HG02588 (cell line): ENCODE measurements around the gene FGFR3.
A peak's percentile ranks its signal among the peaks of the same experiment; 100 is the strongest.
"Not testable (repeated sequence)": the region's sequence is repeated elsewhere in the genome, so short reads cannot be mapped to it uniquely, and the experiment has no call there.

Experiments used
- ATAC-seq: cut with Tn5 transposase; IDR thresholded peaks from one replicate; pipeline ENCODE4 v1.9.1; 2021; ENCODE audit warnings: mild to moderate bottlenecking, moderate library complexity; ENCODE audit not compliant: unreplicated experiment

FGFR3 gene

DNA sequence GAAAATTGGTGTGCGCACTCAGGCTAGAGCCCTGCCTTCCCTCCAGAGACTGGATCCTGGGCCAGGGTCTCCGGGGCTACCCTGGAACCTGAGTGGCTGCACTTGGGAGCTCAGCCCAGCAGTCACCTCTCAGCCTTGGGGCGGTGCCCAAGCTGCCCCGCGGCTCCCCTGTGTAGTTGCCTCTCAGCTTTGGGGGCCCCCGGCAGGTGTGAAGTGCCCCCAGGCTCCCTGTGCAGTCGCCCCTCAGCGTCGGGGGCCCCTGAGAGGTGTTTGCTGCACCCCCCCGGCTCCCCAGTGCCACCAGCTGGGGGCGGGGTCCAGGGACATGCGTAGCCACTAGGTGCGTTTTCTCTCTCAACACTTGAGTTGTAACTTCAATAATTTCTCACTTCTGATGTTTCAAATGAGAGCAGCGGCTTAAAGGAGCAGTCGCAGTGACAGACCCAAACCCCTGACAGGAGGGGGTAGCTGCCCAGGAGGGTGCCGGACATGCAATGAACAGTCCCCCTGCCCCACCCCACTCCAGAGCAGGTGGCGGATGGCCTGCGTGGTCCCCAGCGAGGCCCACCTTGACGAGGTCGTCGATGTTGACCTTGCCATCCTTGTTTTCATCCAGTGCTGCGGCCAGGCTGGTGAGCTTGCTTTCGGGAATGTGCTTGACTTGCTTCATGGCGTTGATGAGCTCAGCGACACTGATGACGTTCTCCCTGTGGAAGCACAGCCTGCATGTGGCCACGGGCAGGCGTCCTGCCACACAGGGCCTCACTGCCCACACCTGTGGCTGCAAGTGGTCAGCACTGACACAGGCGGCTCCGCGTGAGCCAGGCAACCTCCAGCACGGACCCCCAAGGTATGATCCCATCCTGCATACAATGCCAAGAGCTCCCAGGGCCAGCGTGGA lies 22.3 kb downstream of the FGFR3 start:
- ATAC-seq, result no peak

GRCh38 chr4:1815997-1816860 lies 23.1 kb downstream of the FGFR3 start:
- no peak for ATAC-seq

GRCh38 chr4:1819284-1819683 lies 26.2 kb downstream of the FGFR3 start:
- no peak for ATAC-seq

DNA sequence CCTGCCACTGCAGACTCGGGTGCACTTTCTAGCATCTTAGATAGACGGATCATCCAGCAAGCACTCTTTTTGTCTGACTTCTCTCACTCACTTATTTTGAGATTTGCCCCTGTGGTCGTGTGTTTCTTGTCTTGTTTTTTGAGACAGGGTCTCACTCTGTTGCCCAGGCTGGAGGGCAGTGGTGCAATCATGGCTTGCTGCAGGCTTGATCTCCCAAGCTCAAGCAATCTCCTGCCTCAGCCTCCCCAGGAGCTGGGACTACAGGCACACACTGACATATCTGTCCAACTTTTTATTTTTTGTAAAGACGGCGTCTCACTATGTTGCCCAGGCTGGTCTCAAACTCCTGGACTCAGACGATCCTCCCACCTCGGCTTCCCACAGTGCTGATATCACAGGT lies 26.7 kb downstream of the FGFR3 start:
- ATAC-seq, result no peak

GRCh38 chr4:1821679-1822567 lies 28.8 kb downstream of the FGFR3 start:
- ATAC-seq, result no peak

DNA sequence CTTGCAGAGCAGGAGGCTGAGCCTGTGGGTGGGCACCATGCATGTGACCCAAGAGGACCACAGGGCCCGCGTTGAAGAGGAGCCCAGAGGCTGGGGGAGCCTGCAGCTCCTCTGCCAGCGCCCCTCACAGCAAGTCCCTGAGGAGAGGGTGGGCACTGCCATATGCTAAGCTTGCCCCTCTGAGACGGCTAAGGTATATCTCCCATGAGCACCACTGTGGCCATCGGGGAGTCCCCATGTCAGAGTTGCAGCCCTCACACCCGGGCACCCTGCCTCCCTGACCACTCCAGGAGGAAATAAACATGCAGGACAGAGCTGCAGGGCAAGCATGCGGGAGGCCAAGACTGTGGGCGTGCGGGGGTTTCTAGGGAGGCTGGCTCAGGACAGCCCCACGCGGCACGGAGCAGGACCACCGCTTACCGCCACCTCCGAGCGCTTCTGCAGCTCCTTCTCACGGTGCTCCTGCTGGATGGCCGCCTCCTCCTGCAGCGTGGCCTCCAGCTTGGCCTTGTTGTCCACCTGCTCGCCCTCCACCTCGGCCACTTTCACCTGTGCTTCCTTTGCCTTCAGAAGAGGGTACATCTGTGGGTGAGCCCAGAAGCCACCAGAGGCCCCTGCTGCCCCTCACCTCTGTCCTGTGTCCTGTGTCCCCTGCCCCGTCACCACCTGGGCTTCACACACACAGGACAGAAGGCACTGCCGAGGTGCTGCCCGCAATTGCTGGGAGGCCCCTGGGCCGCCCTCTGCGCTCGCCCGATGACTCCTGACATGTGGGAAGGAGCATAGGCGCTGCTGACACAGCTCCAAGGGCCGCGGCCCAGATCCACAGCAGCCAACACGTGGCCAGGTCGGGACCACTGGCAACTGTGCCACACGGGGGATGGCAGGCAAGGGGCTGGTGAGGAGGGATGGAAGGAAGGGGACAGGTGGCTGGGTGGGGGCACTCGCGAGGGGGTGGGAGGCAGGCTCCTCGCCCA lies 29.8 kb downstream of the FGFR3 start:
- ATAC-seq, result no peak

GRCh38 chr4:1823545-1823932 lies 30.4 kb downstream of the FGFR3 start:
- ATAC-seq, result no peak

GRCh38 chr4:1824746-1825145 lies 31.7 kb downstream of the FGFR3 start:
- no peak for ATAC-seq

DNA sequence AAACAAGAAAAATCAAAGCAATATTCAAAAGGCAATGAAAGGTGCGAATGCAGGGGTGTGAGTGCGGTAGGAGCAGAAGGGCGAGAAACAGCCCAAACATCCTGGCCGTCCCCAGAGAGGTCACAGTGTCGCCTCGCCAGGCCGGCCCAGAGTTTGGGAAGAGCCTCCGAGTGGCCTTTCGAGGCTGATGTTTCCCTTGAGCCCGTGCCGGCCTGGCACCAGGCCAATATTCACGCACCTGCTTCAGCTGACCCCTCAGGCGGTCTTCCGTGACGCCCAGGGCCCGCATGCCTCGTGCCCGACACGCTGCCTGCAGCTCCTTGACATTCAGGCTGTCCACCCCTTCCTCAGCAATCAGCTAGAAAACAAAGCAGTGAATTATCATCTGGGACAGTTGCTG lies 32.2 kb downstream of the FGFR3 start:
- no peak for ATAC-seq

GRCh38 chr4:1826531-1827350 lies 33.6 kb downstream of the FGFR3 start:
- ATAC-seq, result no peak

DNA sequence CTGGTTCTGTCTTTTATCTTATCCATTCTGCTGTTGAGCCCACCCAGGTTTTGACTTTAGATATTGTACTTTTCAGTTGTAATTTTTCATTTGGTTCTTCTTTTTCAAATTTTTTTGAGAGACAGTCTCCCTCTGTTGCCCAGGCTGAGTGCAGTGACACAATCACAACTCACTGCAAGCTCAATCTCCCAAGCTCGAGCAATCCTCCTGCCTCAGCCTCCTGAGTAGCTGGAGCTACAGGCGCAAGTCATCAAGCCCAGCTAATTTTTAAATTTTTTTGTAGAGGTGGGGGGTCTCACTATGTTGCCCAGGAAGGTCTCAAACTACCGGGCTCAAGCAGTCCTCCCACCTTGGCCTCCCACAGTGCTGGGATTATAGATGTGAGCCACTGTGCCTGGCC lies 37.1 kb downstream of the FGFR3 start:
- ATAC-seq, result no peak

GRCh38 chr4:1830642-1831228 lies 37.6 kb downstream of the FGFR3 start:
- no peak for ATAC-seq

DNA sequence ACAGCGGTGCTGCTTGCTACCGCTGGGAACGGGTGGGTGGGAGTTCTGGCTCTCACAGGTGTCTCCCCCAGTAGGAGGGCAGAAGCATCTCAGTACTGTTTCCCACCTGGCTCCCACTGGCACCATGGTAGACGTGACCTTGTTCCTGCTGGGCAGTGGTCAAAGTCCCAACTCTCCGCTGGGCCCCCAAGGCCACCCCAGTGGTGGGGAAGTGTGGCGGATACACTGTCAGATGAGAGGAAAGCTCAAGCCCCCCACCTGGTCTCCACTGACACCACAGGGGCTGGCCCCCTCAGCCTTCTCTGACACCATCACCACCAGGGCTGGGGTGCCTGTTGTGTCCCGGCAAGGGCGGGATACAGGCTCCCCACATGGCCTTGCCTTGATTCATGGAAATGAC lies 38.2 kb downstream of the FGFR3 start:
- no peak for ATAC-seq

DNA sequence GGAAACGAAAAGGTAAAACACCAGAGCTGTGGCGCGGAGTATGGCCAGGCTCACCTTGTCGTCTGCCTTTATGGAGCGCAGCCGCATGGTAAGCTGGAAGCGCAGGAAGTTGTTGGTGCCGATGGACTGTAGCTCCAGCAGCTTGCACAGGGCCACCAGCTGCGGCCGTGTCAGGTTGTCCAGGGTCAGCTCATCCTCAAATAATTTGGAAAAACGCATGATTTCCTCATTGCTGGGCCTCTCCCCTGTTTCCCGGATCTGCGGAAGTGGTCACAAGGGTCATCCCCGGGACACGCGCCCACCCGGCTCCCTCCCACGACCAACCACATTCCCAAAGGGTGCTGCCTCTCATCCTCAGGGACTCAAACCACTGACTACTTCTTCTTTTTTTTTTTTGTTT lies 39.6 kb downstream of the FGFR3 start:
- ATAC-seq, result no peak

- no peak for ATAC-seq
Observed at GRCh38 chr4:1833307-1834046, 40.4 kb downstream of the FGFR3 start.

DNA sequence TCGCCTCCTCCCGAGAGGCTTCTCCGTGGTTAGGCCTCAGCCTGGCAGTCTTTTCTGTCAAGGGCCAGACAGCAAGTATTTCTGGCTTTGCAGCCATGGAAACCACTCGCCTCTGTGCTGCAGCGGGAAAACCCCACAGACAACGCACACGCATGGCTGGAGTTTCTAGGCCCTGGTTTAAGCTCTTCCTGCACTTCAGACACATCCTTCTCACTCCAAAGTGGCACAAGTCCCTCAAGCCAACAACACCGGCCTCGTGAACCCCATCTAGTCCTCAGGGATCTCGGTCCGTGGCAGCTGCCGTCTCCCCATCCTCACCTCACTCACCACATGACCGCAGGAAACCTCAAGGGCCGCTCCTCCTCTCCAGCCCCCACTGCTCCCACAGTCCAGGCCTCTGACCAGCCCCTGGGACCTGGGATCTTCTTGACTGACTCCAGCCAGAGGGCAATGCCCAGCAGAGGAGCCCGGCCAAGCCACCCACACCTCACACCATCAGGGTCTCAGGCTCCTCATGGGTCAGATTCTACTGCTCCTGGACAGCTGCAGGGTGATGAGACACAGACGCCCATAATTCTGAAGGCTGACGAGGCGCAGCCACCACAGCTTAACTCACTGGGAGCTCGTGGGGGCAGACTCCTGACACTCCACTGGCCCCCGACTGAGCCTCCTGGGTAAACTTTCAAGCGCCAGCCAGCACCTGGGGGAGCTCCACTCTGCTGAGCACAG lies 41.1 kb downstream of the FGFR3 start:
- ATAC-seq, result peak; percentile 62

- not testable (repeated sequence) for ATAC-seq
Observed at GRCh38 chr4:1835836-1836235, 42.7 kb downstream of the FGFR3 start.
